Activated naive CD8-positive, alpha-beta T cell treated with anti-CD3 and anti-CD28 coated beads, Interleukin-2, amount 10 ng/mL, durations not matched to agents 7 days and 5 days (primary cell): ENCODE results near the gene GALNT1. TPM values are rescaled to one million over a fixed set of nuclear protein-coding genes. Genes with fewer than 3 reads are reported as not detected.
A peak's percentile ranks its signal among the peaks of the same experiment; 100 is the strongest.
"Not testable (repeated sequence)": the region's sequence is repeated elsewhere in the genome, so short reads cannot be mapped to it uniquely, and the experiment has no call there.

Experiments used
- ATAC-seq: fragments of 150-1000 bp; cut with Tn5 transposase; one replicate; pipeline ENCODE4 v1.10.0; 2021; ENCODE audit warnings: low read depth, moderate library complexity
- POLR2A ChIA-PET: fragments of 350-600 bp; sonication (Branson Sonifier 250); formaldehyde crosslinking; loops from one replicate; lab custom pipeline; 2021; ENCODE audit warnings: antibody characterized with exemption; lab: Charles Lee
- DNase-seq: peaks from one replicate; pipeline ENCODE4 v3.0.0; 2021
- H3K27ac Mint-ChIP-seq: one replicate; pipeline ENCODE4 v1.8.0; 2022; ENCODE audit warnings: mild to moderate bottlenecking, mixed read lengths
- H3K27me3 Mint-ChIP-seq: one replicate; pipeline ENCODE4 v1.8.0; 2022; ENCODE audit warnings: mild to moderate bottlenecking, moderate library complexity, mixed read lengths
- H3K36me3 Mint-ChIP-seq: one replicate; pipeline ENCODE4 v1.8.0; 2021; ENCODE audit warnings: mild to moderate bottlenecking, mixed read lengths
- H3K4me1 Mint-ChIP-seq: one replicate; pipeline ENCODE4 v1.8.0; 2021; ENCODE audit warnings: mixed read lengths
- H3K4me3 Mint-ChIP-seq: one replicate; pipeline ENCODE4 v1.8.0; 2022; ENCODE audit warnings: mild to moderate bottlenecking, moderate library complexity, mixed read lengths
- H3K9me3 Mint-ChIP-seq: one replicate; pipeline ENCODE4 v1.8.0; 2021; ENCODE audit warnings: mixed read lengths
- total RNA-seq, 2 experiments: library from RNA; stranded (reverse); gene quantifications; one replicate each; pipeline ENCODE4 v1.2.3, GENCODE V29; 2021

GALNT1 gene
- total RNA-seq, result 10 to 100 TPM; 33.1 to 38.3 TPM

GRCh38 chr18:35581546-35581897, at the start of gene GALNT1:
Gene GALNT1 (plus strand): TSS chr18:35581740. CDS start chr18:35654663, 72,923 bp downstream.
- H3K9me3 Mint-ChIP-seq, result peaks cover 6% of the 10 kb centered on the region
- DNase-seq (no peak), ATAC-seq (peak; percentile 28)
- peaks cover 20% of the 10 kb centered on the region for H3K36me3 Mint-ChIP-seq
- peak within 1 kb of the TSS; percentile 85 for H3K4me3 Mint-ChIP-seq
- POLR2A ChIA-PET, result interaction anchor here (1.1 to 3.1 kb wide), 2 partner anchors 43 to 84 kb away, joined by 4 to 12 read pairs; partner anchors contain the start of gene INO80C
- peaks cover 3% of the 10 kb centered on the region for H3K27me3 Mint-ChIP-seq
- H3K4me1 Mint-ChIP-seq, result peaks cover 42% of the 10 kb centered on the region
- peak within 1 kb of the TSS; percentile 75 for H3K27ac Mint-ChIP-seq

- H3K27me3 Mint-ChIP-seq, result peaks cover 18% of the 10 kb centered on the region
- no peak for DNase-seq
- H3K4me1 Mint-ChIP-seq, result no peaks in the 10 kb centered on the region
- no peak for ATAC-seq
- H3K27ac Mint-ChIP-seq, result no peak overlapping the region
- peaks cover 17% of the 10 kb centered on the region for H3K9me3 Mint-ChIP-seq
- POLR2A ChIA-PET, result no interaction called here
- H3K4me3 Mint-ChIP-seq, result no peak overlapping the region
- peaks cover 2% of the 10 kb centered on the region for H3K36me3 Mint-ChIP-seq
These were observed 47.6 kb upstream of the GALNT1 start for GRCh38 chr18:35533916-35534405.

GRCh38 chr18:35535297-35535696, 46.2 kb upstream of the GALNT1 start:
- ATAC-seq, result no peak
- POLR2A ChIA-PET, result no interaction called here
- no peak for DNase-seq
- Mint-ChIP-seq H3K4me1 (no peaks in the 10 kb centered on the region), H3K36me3 (no peaks in the 10 kb centered on the region), H3K4me3 (no peak overlapping the region), H3K27ac (no peak overlapping the region), H3K27me3 (peaks cover 11% of the 10 kb centered on the region), H3K9me3 (peaks cover 14% of the 10 kb centered on the region)

- POLR2A ChIA-PET, result no interaction called here
- peaks cover 1% of the 10 kb centered on the region for H3K36me3 Mint-ChIP-seq
- H3K27me3 Mint-ChIP-seq, result no peaks in the 10 kb centered on the region
- H3K4me3 Mint-ChIP-seq, result no peak overlapping the region
- no peaks in the 10 kb centered on the region for H3K4me1 Mint-ChIP-seq
- no peak for ATAC-seq
- no peak overlapping the region for H3K27ac Mint-ChIP-seq
- DNase-seq, result no peak
- H3K9me3 Mint-ChIP-seq, result peaks cover 1% of the 10 kb centered on the region
These were observed 39.2 kb upstream of the GALNT1 start for GRCh38 chr18:35542356-35542755.

- peaks cover 5% of the 10 kb centered on the region for H3K9me3 Mint-ChIP-seq
- H3K27me3 Mint-ChIP-seq, result peaks cover 3% of the 10 kb centered on the region
- no peak overlapping the region for H3K27ac Mint-ChIP-seq
- no peaks in the 10 kb centered on the region for H3K4me1 Mint-ChIP-seq
- ATAC-seq, result no peak
- POLR2A ChIA-PET, result no interaction called here
- H3K4me3 Mint-ChIP-seq, result no peak overlapping the region
- no peak for DNase-seq
- peaks cover 4% of the 10 kb centered on the region for H3K36me3 Mint-ChIP-seq
These were observed 34.4 kb upstream of the GALNT1 start for GRCh38 chr18:35547008-35547605.

GRCh38 chr18:35549564-35549963, 32.0 kb upstream of the GALNT1 start:
- Mint-ChIP-seq H3K4me3 (no peak overlapping the region), H3K4me1 (no peaks in the 10 kb centered on the region)

GRCh38 chr18:35553300-35553699, 28.2 kb upstream of the GALNT1 start:
- POLR2A ChIA-PET, result no interaction called here
- Mint-ChIP-seq H3K4me1 (no peaks in the 10 kb centered on the region), H3K36me3 (no peaks in the 10 kb centered on the region), H3K4me3 (no peak overlapping the region), H3K27me3 (peaks cover 9% of the 10 kb centered on the region), H3K27ac (no peak overlapping the region), H3K9me3 (peaks cover 1% of the 10 kb centered on the region)
- no peak for DNase-seq
- no peak for ATAC-seq

More at GRCh38 chr18:35549564-35549963, 32.0 kb upstream of the GALNT1 start:
- ATAC-seq (no peak), DNase-seq (no peak)
- Mint-ChIP-seq H3K27me3 (peaks cover 5% of the 10 kb centered on the region), H3K27ac (no peak overlapping the region), H3K36me3 (peaks cover 4% of the 10 kb centered on the region), H3K9me3 (peaks cover 5% of the 10 kb centered on the region)
- POLR2A ChIA-PET, result no interaction called here

GRCh38 chr18:35555538-35555937, 26.0 kb upstream of the GALNT1 start:
- H3K27ac Mint-ChIP-seq, H3K36me3 Mint-ChIP-seq, H3K9me3 Mint-ChIP-seq, H3K4me1 Mint-ChIP-seq, DNase-seq, ATAC-seq, H3K27me3 Mint-ChIP-seq, H3K4me3 Mint-ChIP-seq, POLR2A ChIA-PET: not testable (repeated sequence)

- Mint-ChIP-seq H3K4me1 (no peaks in the 10 kb centered on the region), H3K27me3 (peaks cover 10% of the 10 kb centered on the region), H3K27ac (no peak overlapping the region), H3K9me3 (peaks cover 1% of the 10 kb centered on the region), H3K4me3 (no peak overlapping the region), H3K36me3 (no peaks in the 10 kb centered on the region)
- DNase-seq, result no peak
- no peak for ATAC-seq
- POLR2A ChIA-PET, result no interaction called here
These were observed 21.7 kb upstream of the GALNT1 start for GRCh38 chr18:35559867-35560266.

- DNase-seq, result no peak
- ATAC-seq, result no peak
- H3K9me3 Mint-ChIP-seq, result no peaks in the 10 kb centered on the region
- H3K4me1 Mint-ChIP-seq, result no peaks in the 10 kb centered on the region
- no peak overlapping the region for H3K4me3 Mint-ChIP-seq
- POLR2A ChIA-PET, result no interaction called here
- no peaks in the 10 kb centered on the region for H3K36me3 Mint-ChIP-seq
- H3K27ac Mint-ChIP-seq, result no peak overlapping the region
- peaks cover 12% of the 10 kb centered on the region for H3K27me3 Mint-ChIP-seq
These were observed 16.6 kb upstream of the GALNT1 start for GRCh38 chr18:35564795-35565453.

GRCh38 chr18:35566019-35566418, 15.5 kb upstream of the GALNT1 start:
- Mint-ChIP-seq H3K27ac (no peak overlapping the region), H3K27me3 (peaks cover 12% of the 10 kb centered on the region), H3K36me3 (no peaks in the 10 kb centered on the region), H3K4me3 (no peak overlapping the region), H3K4me1 (no peaks in the 10 kb centered on the region), H3K9me3 (no peaks in the 10 kb centered on the region)
- POLR2A ChIA-PET, result no interaction called here
- ATAC-seq, result no peak
- no peak for DNase-seq

GRCh38 chr18:35570182-35570581, 11.4 kb upstream of the GALNT1 start:
- DNase-seq, result no peak
- no peaks in the 10 kb centered on the region for H3K36me3 Mint-ChIP-seq
- peaks cover 13% of the 10 kb centered on the region for H3K4me1 Mint-ChIP-seq
- ATAC-seq, result no peak
- POLR2A ChIA-PET, result interaction anchor here (1.0 kb wide), 1 partner anchor 72 kb away, joined by 3 read pairs; the partner anchor contains the start of gene INO80C
- no peak overlapping the region for H3K4me3 Mint-ChIP-seq
- peaks cover 3% of the 10 kb centered on the region for H3K27me3 Mint-ChIP-seq
- no peaks in the 10 kb centered on the region for H3K9me3 Mint-ChIP-seq
- no peak overlapping the region for H3K27ac Mint-ChIP-seq

- POLR2A ChIA-PET, result no interaction called here
- H3K27ac Mint-ChIP-seq, result no peak overlapping the region
- H3K4me1 Mint-ChIP-seq, result peaks cover 13% of the 10 kb centered on the region
- DNase-seq (no peak), ATAC-seq (no peak)
- H3K36me3 Mint-ChIP-seq, result peaks cover 4% of the 10 kb centered on the region
- no peak overlapping the region for H3K4me3 Mint-ChIP-seq
- no peaks in the 10 kb centered on the region for H3K27me3 Mint-ChIP-seq
- peaks cover 3% of the 10 kb centered on the region for H3K9me3 Mint-ChIP-seq
These were observed 10.4 kb upstream of the GALNT1 start for GRCh38 chr18:35571138-35571537.

GRCh38 chr18:35572644-35573043, 8.9 kb upstream of the GALNT1 start:
- no peak for DNase-seq
- H3K27ac Mint-ChIP-seq, result no peak overlapping the region
- H3K36me3 Mint-ChIP-seq, result peaks cover 11% of the 10 kb centered on the region
- H3K27me3 Mint-ChIP-seq, result no peaks in the 10 kb centered on the region
- no peak for ATAC-seq
- peaks cover 8% of the 10 kb centered on the region for H3K9me3 Mint-ChIP-seq
- no peak overlapping the region for H3K4me3 Mint-ChIP-seq
- POLR2A ChIA-PET, result no interaction called here
- H3K4me1 Mint-ChIP-seq, result peaks cover 26% of the 10 kb centered on the region
